HepG2 (cell line): ENCODE measurements around the gene AFDN. TPM values are rescaled to one million over a fixed set of nuclear protein-coding genes. Genes with fewer than 3 reads are reported as not detected.
A peak's percentile ranks its signal among the peaks of the same experiment; 100 is the strongest.

Experiments used
- BCL6 ChIP-seq: IDR thresholded peaks from 2 replicates; pipeline ENCODE4 v1.6.1; 2016; ENCODE audit warnings: missing genetic modification reagents, missing compliant biosample characterization
- BORCS8-MEF2B ChIP-seq: sonication (generic); formaldehyde crosslinking; IDR thresholded peaks from 2 replicates; pipeline ENCODE4 v1.8.0; 2022; ENCODE audit warnings: mild to moderate bottlenecking, missing genetic modification reagents
- CEBPG ChIP-seq: IDR thresholded peaks from 2 replicates; pipeline ENCODE4 v1.6.1; 2016
- EP300 ChIP-seq, 3 experiments: sonication (generic) in 1 of 3; formaldehyde crosslinking in 1 of 3; IDR thresholded peaks; 2 replicates each; pipeline versions ENCODE4 v1.5.1 to v1.6.1; 2011 to 2020; ENCODE audit warnings: low read depth in 2 of 3, low read length in 2 of 3, borderline replicate concordance in 1 of 3, improper control_type of control experiment in 1 of 3, mild to moderate bottlenecking in 1 of 3, missing genetic modification reagents in 1 of 3, moderate library complexity in 1 of 3
- NONO ChIP-seq, 2 experiments: fragments of 450-650 bp in 1 of 2; sonication (generic) in 1 of 2; formaldehyde crosslinking in 1 of 2; IDR thresholded peaks in 1 of 2; conservative IDR thresholded peaks in 1 of 2; 2 replicates each; pipeline versions ENCODE4 v1.6.1 to v1.8.0; 2017 to 2022; ENCODE audit warnings: mild to moderate bottlenecking in 1 of 2, missing genetic modification reagents in 1 of 2, moderate library complexity in 1 of 2
- SRSF1 ChIP-seq: fragments of 200-400 bp; formaldehyde crosslinking; optimal IDR thresholded peaks from 2 replicates; pipeline ENCODE3; 2017; ENCODE audit warnings: mild to moderate bottlenecking, low read depth, low read length, moderate library complexity
- ZBTB42 ChIP-seq: sonication (generic); formaldehyde crosslinking; IDR thresholded peaks from 2 replicates; pipeline ENCODE4 v1.5.0; 2020; ENCODE audit warnings: mild to moderate bottlenecking, missing genetic modification reagents
- ZFP1 ChIP-seq: IDR thresholded peaks from 2 replicates; pipeline ENCODE4 v1.6.1; 2016
- ZNF557 ChIP-seq: sonication (generic); formaldehyde crosslinking; IDR thresholded peaks from 2 replicates; pipeline ENCODE4 v1.4.0; 2020; ENCODE audit warnings: missing genetic modification reagents
- polyA plus RNA-seq, 8 experiments: library from polyadenylated mRNA; depleted of rRNA in 3 of 8; stranded (reverse) in 7 of 8; unstranded in 1 of 8; fragments of >200 nt; fragmentation: Illumina TruSeq in 4 of 8; extraction: Trizol in 4 of 8; gene quantifications; 2 replicates each; pipeline versions ENCODE4 v1.2.1 to v1.2.3, GENCODE V29; 2011 to 2016; ENCODE audit warnings: low read depth in 4 of 8, missing spikeins in 1 of 8, mixed read lengths in 1 of 8; ENCODE audit not compliant: insufficient read depth in 1 of 8
- total RNA-seq, 5 experiments: library from RNA; depleted of rRNA; stranded (reverse); fragments of >200 nt; fragmentation: Illumina TruSeq; extraction: Trizol; gene quantifications; 2 replicates each; pipeline ENCODE4 v1.2.3, GENCODE V29; 2016; ENCODE audit warnings: low read depth in 1 of 5
- TF ChIP-seq, protein P1 (sequence below), 2 experiments: fragments of 450-650 bp in 1 of 2; sonication (generic) in 1 of 2; formaldehyde crosslinking in 1 of 2; IDR thresholded peaks; 2 replicates each; pipeline versions ENCODE4 v1.6.1 to v1.8.0; 2016 to 2022; ENCODE audit warnings: antibody characterized with exemption in 1 of 2, mild to moderate bottlenecking in 1 of 2, missing genetic modification reagents in 1 of 2
- TF ChIP-seq, protein P2 (sequence below): sonication (generic); formaldehyde crosslinking; IDR thresholded peaks from 2 replicates; pipeline ENCODE4 v1.8.0; 2022; ENCODE audit warnings: missing genetic modification reagents, mild to moderate bottlenecking, moderate library complexity, borderline replicate concordance
- TF ChIP-seq, protein P3 (sequence below): sonication (generic); formaldehyde crosslinking; IDR thresholded peaks from 2 replicates; pipeline ENCODE4 v1.5.0; 2020; ENCODE audit warnings: missing genetic modification reagents
- TF ChIP-seq, protein P4 (sequence below), 2 experiments: fragments of 450-650 bp in 1 of 2; sonication (generic) in 1 of 2; formaldehyde crosslinking; IDR thresholded peaks; 2 replicates each; pipeline versions ENCODE4 v1.5.0 to v1.8.0; 2020 to 2022; ENCODE audit warnings: mild to moderate bottlenecking in 1 of 2, missing genetic modification reagents in 1 of 2

AFDN gene
- total and polyA plus RNA-seq, 2 of the 13 experiments (the other 11 are each of a cell fraction or from before 2014, with no cell fraction given), result 136 to 151 TPM

DNA sequence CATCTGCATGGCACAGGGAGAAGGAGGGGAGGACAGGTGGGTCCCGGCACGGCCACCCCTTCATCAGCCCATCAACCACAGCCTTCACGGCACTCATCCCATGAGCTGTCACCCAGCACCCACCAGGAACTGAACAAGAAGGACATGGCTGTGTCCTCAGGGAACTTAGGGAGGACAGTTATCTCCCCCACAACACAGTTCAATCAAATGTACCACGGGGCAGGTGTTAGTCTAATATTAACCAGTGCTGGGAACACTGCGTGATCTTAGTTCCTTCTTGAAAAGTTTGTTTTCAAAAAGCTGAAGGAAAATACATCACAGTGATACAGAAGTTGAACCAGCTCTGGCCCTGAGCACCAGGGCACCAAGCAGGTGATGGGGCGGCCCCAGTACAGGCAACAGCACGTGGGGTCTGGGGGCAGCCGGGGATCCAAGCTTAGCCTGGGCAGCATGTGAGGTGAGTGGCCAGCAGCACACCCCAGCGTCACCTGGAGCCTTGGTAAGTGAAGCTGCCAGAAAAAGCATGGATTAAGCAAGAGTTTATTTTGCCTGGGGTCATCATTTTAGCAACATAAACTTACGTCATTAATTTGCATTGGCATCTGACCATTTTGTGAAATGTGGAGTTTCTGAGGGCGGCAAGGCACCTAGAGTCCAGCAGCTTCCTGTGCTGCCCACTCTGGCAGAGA lies 35.5 kb upstream of the AFDN start (continued):
- TF ChIP-seq, protein P1, sequence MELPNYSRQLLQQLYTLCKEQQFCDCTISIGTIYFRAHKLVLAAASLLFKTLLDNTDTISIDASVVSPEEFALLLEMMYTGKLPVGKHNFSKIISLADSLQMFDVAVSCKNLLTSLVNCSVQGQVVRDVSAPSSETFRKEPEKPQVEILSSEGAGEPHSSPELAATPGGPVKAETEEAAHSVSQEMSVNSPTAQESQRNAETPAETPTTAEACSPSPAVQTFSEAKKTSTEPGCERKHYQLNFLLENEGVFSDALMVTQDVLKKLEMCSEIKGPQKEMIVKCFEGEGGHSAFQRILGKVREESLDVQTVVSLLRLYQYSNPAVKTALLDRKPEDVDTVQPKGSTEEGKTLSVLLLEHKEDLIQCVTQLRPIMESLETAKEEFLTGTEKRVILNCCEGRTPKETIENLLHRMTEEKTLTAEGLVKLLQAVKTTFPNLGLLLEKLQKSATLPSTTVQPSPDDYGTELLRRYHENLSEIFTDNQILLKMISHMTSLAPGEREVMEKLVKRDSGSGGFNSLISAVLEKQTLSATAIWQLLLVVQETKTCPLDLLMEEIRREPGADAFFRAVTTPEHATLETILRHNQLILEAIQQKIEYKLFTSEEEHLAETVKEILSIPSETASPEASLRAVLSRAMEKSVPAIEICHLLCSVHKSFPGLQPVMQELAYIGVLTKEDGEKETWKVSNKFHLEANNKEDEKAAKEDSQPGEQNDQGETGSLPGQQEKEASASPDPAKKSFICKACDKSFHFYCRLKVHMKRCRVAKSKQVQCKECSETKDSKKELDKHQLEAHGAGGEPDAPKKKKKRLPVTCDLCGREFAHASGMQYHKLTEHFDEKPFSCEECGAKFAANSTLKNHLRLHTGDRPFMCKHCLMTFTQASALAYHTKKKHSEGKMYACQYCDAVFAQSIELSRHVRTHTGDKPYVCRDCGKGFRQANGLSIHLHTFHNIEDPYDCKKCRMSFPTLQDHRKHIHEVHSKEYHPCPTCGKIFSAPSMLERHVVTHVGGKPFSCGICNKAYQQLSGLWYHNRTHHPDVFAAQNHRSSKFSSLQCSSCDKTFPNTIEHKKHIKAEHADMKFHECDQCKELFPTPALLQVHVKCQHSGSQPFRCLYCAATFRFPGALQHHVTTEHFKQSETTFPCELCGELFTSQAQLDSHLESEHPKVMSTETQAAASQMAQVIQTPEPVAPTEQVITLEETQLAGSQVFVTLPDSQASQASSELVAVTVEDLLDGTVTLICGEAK (IDR thresholded peaks at IDR 0.05), result no peak
- TF ChIP-seq, protein P1 (CRISPR knock-in tag; IDR thresholded peaks at IDR 0.05), result no peak
- 0 out of 2 replicates have a peak, but pooled peaks have one; percentile 30 for TF ChIP-seq ZBTB42 (CRISPR knock-in tag)
- TF ChIP-seq EP300 (IDR thresholded peaks at IDR 0.05; ENCODE audit: low read depth in 2 of 2, low read length in 2 of 2), result no peak
- no peak for TF ChIP-seq EP300 (CRISPR knock-in tag; IDR thresholded peaks at IDR 0.05; ENCODE audit: borderline replicate concordance)
- TF ChIP-seq ZNF557 (CRISPR knock-in tag), result no peak
- TF ChIP-seq BORCS8-MEF2B (CRISPR knock-in tag), result no peak
- peak; percentile 26; the same call in 1 of the 2 replicates for TF ChIP-seq BCL6 (CRISPR knock-in tag)
- TF ChIP-seq CEBPG (CRISPR knock-in tag), result peak; percentile 74
- TF ChIP-seq ZFP1, result peak; percentile 58; the same call in 1 of the 2 replicates
- TF ChIP-seq NONO (IDR thresholded peaks at IDR 0.05), result no peak
- TF ChIP-seq NONO (CRISPR knock-in tag; conservative IDR thresholded peaks at IDR 0.05), result peak; percentile 60; the same call in 1 of the 2 replicates
- TF ChIP-seq, protein P2, sequence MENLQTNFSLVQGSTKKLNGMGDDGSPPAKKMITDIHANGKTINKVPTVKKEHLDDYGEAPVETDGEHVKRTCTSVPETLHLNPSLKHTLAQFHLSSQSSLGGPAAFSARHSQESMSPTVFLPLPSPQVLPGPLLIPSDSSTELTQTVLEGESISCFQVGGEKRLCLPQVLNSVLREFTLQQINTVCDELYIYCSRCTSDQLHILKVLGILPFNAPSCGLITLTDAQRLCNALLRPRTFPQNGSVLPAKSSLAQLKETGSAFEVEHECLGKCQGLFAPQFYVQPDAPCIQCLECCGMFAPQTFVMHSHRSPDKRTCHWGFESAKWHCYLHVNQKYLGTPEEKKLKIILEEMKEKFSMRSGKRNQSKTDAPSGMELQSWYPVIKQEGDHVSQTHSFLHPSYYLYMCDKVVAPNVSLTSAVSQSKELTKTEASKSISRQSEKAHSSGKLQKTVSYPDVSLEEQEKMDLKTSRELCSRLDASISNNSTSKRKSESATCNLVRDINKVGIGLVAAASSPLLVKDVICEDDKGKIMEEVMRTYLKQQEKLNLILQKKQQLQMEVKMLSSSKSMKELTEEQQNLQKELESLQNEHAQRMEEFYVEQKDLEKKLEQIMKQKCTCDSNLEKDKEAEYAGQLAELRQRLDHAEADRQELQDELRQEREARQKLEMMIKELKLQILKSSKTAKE, result no peak; the same call in 1 of the 2 replicates
- TF ChIP-seq SRSF1, result no peak
- TF ChIP-seq, protein P3, sequence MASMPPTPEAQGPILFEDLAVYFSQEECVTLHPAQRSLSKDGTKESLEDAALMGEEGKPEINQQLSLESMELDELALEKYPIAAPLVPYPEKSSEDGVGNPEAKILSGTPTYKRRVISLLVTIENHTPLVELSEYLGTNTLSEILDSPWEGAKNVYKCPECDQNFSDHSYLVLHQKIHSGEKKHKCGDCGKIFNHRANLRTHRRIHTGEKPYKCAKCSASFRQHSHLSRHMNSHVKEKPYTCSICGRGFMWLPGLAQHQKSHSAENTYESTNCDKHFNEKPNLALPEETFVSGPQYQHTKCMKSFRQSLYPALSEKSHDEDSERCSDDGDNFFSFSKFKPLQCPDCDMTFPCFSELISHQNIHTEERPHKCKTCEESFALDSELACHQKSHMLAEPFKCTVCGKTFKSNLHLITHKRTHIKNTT, result no peak
- TF ChIP-seq, protein P4, sequence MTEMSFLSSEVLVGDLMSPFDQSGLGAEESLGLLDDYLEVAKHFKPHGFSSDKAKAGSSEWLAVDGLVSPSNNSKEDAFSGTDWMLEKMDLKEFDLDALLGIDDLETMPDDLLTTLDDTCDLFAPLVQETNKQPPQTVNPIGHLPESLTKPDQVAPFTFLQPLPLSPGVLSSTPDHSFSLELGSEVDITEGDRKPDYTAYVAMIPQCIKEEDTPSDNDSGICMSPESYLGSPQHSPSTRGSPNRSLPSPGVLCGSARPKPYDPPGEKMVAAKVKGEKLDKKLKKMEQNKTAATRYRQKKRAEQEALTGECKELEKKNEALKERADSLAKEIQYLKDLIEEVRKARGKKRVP (CRISPR knock-in tag; IDR thresholded peaks at IDR 0.05), result peak in 1 of 2 experiments; percentile 61; a peak in 1 of 4 replicates
